HFFc6 (cell line): ENCODE measurements around the gene SH2D4B. TPM values are rescaled to one million over a fixed set of nuclear protein-coding genes. Genes with fewer than 3 reads are reported as not detected.

ENCODE experiments used
- DNase-seq: peaks from one replicate; pipeline ENCODE4 v3.0.0-alpha.2; 2018
- H3K27ac Mint-ChIP-seq: 2 replicates; pipeline ENCODE4 v1.8.0; 2020; ENCODE audit warnings: mild to moderate bottlenecking, mixed read lengths
- H3K27me3 Mint-ChIP-seq: 2 replicates; pipeline ENCODE4 v1.8.0; 2021; ENCODE audit warnings: mild to moderate bottlenecking, moderate library complexity, mixed read lengths; ENCODE audit not compliant: insufficient read depth
- H3K36me3 Mint-ChIP-seq: 2 replicates; pipeline ENCODE4 v1.8.0; 2021; ENCODE audit warnings: low read depth, mixed read lengths
- H3K4me1 Mint-ChIP-seq: 2 replicates; pipeline ENCODE4 v1.8.0; 2020; ENCODE audit warnings: low read depth, mixed read lengths
- H3K4me3 Mint-ChIP-seq: 2 replicates; pipeline ENCODE4 v1.8.0; 2020; ENCODE audit warnings: mild to moderate bottlenecking, moderate library complexity, mixed read lengths
- H3K9me3 Mint-ChIP-seq: 2 replicates; pipeline ENCODE4 v1.8.0; 2020; ENCODE audit warnings: mild to moderate bottlenecking, mixed read lengths
- total RNA-seq, 6 experiments: library from RNA; stranded (reverse); fragmentation: NEBNext Ultra II Directional; extraction: Animal tissue kit (Norgen Biotek cat#: 25700); gene quantifications; 2 replicates in 1 of 6; 3 replicates in 5 of 6; pipeline ENCODE4 v1.2.3, GENCODE V29; 2021
- TF ChIP-seq, protein P1 (sequence below): fragments of 200-600 bp; sonication (generic); IDR thresholded peaks from 2 replicates; pipeline ENCODE4 v1.5.0; 2021; ENCODE audit warnings: antibody characterized with exemption, mild to moderate bottlenecking

Gene SH2D4B
- total RNA-seq, 6 experiments from 2014 or later: not detected

DNA sequence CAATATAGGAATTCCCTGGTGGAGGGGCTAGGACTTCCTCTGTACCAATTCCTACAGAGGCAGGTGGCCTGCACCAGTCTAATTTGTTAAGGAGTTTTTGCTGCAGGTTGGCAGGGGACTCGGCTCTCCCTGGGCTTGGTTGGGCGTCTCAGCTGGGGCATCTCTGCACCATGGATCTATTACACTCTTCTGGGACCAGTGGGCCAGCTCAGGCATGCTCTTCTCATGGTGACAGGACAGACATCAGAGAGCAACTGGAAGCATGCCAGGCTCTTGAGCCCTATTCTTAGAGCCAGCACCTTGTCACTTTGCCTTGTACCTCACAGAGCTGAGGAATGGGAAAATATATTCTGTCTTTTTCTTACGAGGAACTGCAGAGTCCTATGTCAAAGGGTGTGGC is 74.6 kb downstream of the SH2D4B start:
- Mint-ChIP-seq H3K4me1 (no peaks in the 10 kb centered on the region; the same call in 1 of the 2 replicates), H3K36me3 (no peaks in the 10 kb centered on the region), H3K9me3 (no peaks in the 10 kb centered on the region), H3K27ac (no peak overlapping the region), H3K4me3 (no peak overlapping the region), H3K27me3 (peaks cover 7% of the 10 kb centered on the region)
- TF ChIP-seq, protein P1, sequence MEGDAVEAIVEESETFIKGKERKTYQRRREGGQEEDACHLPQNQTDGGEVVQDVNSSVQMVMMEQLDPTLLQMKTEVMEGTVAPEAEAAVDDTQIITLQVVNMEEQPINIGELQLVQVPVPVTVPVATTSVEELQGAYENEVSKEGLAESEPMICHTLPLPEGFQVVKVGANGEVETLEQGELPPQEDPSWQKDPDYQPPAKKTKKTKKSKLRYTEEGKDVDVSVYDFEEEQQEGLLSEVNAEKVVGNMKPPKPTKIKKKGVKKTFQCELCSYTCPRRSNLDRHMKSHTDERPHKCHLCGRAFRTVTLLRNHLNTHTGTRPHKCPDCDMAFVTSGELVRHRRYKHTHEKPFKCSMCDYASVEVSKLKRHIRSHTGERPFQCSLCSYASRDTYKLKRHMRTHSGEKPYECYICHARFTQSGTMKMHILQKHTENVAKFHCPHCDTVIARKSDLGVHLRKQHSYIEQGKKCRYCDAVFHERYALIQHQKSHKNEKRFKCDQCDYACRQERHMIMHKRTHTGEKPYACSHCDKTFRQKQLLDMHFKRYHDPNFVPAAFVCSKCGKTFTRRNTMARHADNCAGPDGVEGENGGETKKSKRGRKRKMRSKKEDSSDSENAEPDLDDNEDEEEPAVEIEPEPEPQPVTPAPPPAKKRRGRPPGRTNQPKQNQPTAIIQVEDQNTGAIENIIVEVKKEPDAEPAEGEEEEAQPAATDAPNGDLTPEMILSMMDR: no peak
- no peak for DNase-seq

- TF ChIP-seq, protein P1: no peak
- no peak for DNase-seq
- Mint-ChIP-seq H3K27ac (no peak overlapping the region), H3K4me3 (no peak overlapping the region), H3K27me3 (peaks cover 3% of the 10 kb centered on the region), H3K36me3 (no peaks in the 10 kb centered on the region), H3K9me3 (no peaks in the 10 kb centered on the region), H3K4me1 (peaks cover under 1% of the 10 kb centered on the region; the same call in 1 of the 2 replicates)
These were observed 75.9 kb downstream of the SH2D4B start for GRCh38 chr10:80613466-80614170.

GRCh38 chr10:80614576-80615416 is 77.1 kb downstream of the SH2D4B start:
- no peak for DNase-seq
- Mint-ChIP-seq H3K9me3 (no peaks in the 10 kb centered on the region), H3K27me3 (peaks cover 2% of the 10 kb centered on the region), H3K4me1 (peaks cover 9% of the 10 kb centered on the region; the same call in 1 of the 2 replicates), H3K36me3 (no peaks in the 10 kb centered on the region), H3K27ac (no peak overlapping the region), H3K4me3 (no peak overlapping the region)
- TF ChIP-seq, protein P1: no peak

- Mint-ChIP-seq H3K27me3 (peaks cover 2% of the 10 kb centered on the region), H3K36me3 (no peaks in the 10 kb centered on the region), H3K4me3 (no peak overlapping the region), H3K27ac (no peak overlapping the region), H3K4me1 (peaks cover 9% of the 10 kb centered on the region; the same call in 1 of the 2 replicates), H3K9me3 (no peaks in the 10 kb centered on the region)
- TF ChIP-seq, protein P1: no peak
- no peak for DNase-seq
These were observed 80.1 kb downstream of the SH2D4B start for GRCh38 chr10:80617807-80618206.

DNA sequence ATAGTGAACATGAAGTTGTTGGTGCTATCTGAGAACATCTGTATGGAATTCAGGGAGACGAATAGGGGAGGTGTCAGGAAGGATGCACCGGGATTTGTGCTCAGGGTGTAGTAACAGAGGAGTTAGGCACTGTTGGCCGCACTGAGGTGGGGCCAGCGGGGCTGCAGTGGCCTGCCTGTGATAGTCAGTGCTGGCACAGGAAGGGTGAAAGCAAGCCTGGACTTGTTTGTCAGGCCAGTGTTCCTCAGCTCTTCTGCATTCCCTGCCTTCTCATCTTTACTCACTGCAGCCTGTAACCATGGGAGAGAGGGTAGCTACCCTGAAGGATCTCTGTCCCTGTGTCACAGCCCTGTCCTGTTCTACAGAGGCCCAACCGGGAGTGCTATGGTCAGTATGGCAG is 81.3 kb downstream of the SH2D4B start:
- no peak overlapping the region for H3K27ac Mint-ChIP-seq
- no peak for DNase-seq
- H3K27me3 Mint-ChIP-seq: peaks cover 3% of the 10 kb centered on the region

More for the DNA sequence above, 81.3 kb downstream of the SH2D4B start:
- H3K36me3 Mint-ChIP-seq: no peaks in the 10 kb centered on the region
- TF ChIP-seq, protein P1: no peak
- H3K4me1 Mint-ChIP-seq: peaks cover 9% of the 10 kb centered on the region; the same call in 1 of the 2 replicates
- H3K9me3 Mint-ChIP-seq: no peaks in the 10 kb centered on the region
- H3K4me3 Mint-ChIP-seq: no peak overlapping the region
